GM18499 (cell line): ENCODE measurements around the gene FYN.

ENCODE experiments used
- ATAC-seq: cut with Tn5 transposase; IDR thresholded peaks from one replicate; pipeline ENCODE4 v1.9.1; 2021; ENCODE audit warnings: moderate number of reproducible peaks; ENCODE audit not compliant: insufficient read depth, unreplicated experiment

FYN gene

GRCh38 chr6:111624401-111625098 lies 248.7 kb downstream of the FYN start:
- ATAC-seq = no peak

DNA sequence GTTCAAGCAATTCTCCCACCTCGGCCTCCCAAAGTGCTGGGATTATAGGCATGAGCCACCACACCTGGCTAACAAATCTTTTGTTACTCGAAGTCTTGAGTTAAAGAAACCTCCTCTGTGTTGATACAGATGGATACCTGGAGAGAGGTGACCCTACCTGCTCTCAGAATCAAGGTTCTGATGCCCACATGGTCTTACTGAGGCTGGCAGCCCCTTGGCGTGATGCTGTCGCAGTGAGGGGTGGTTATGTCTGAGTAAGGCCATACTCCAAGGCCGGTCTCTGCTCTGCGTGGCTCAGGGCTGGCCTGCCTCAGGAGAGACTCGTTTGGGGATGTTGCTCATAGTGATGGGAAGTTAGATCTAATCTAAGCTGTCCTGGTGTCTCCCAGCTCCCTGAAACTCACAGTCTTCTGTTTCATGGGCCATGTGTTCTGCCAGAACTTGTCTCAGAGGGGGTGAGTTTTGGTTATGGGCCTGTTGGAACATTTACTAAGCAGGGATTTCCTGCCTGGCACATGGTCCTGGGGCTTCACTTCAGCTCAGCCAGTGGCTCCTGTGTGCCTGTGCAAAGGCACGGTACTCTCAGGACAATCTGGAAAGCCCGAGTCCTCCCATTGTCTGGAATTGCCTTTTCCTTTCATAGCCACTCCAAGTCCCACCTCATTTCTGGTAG lies 250.1 kb downstream of the FYN start:
- ATAC-seq = no peak

- ATAC-seq = no peak
Measured at GRCh38 chr6:111620169-111620568, 253.1 kb downstream of the FYN start.

DNA sequence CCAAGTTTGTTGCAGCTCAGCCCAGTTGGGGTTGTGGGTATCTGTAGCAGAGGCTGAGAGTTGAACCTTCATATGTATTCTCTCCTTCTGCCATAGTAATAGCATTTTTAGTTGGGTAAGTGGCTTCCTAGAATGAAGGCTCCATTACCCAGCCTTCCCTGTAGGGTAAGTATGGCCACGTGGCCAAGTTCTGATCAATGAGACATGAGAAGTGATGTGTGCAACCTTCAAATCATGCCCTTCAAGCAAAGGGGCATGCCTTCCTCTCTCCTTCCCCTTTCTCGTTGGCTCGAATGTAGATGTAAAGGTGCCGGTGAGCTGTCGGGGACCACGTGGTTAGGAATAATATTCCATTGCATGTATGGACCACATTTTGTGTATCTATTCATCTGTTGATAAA lies 254.8 kb downstream of the FYN start:
- no peak for ATAC-seq

DNA sequence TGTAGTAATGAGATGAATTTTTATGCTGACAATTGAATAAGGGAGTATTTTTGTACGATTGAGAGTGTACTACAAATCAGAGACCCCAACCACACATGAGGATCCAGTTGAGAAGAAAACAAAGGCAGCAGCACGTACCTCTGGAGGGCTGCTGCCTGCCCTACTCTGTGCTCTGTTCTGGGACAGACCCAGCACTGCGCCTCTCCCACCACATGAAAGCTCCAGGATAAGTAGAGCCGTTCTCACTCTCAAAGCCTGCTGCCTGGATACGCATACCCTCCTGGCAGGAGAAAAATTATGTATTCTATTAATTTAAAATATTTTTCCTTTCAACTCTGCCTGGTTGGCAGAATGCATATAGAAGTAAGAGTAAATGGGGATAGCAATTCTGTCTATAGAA lies 256.1 kb downstream of the FYN start:
- no peak for ATAC-seq

GRCh38 chr6:111615916-111616612 lies 257.2 kb downstream of the FYN start:
- no peak for ATAC-seq

DNA sequence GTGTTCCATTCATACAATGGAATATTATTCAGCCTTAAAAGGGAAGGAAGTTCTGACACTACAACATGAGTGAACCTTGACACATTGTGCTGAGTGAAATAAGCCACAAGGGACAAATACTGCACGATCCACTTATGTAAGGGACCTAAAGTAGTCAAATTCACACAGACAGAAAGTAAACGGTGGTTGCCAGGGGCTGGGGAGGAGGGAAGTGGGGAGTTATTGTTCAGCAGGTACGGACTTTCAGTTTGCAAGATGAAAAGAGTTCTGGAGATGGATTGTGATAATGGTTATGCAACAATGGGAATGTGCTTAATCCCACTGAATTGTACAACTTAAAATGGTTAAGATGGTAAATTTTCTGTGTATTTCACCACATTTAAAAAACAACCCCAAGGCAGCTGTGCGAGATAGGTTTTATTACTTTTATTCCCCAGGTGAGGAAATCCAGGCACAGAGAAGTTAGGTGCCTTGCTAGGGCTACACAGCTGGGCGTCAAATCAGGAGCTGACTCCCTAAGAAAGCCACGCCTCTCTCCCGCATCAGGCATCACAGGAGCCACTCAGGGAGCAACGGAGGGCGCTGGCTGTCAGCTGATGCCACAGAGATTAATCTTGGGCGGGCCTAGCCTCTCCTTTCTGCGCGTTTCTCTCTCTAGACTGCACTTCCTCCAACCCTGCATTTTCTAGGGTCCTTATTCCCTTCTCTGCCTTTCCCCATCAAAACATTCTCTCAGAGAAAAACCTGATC lies 258.2 kb downstream of the FYN start:
- no peak for ATAC-seq

- no peak for ATAC-seq
Measured at GRCh38 chr6:111612379-111612778, 260.9 kb downstream of the FYN start.

GRCh38 chr6:111610548-111611172 lies 262.6 kb downstream of the FYN start:
- ATAC-seq = no peak
